Adrenal gland (tissue), 5 donors: ENCODE data around the gene CLSTN1.

Experiments
- POLR2A ChIP-seq, 2 donors: fragments of 450-650 bp; IDR thresholded peaks; one replicate each; pipeline ENCODE4 v1.6.1; 2017; ENCODE audit warnings: antibody characterized with exemption in 2 of 2, mild to moderate bottlenecking in 2 of 2, moderate library complexity in 1 of 2
- TF ChIP-seq, protein P1 (sequence below), 6 experiments: fragments of 450-650 bp in 4 of 6; fragments of 200-600 bp in 2 of 6; sonication (generic) in 1 of 6; IDR thresholded peaks; 1 replicate in 5 of 6; 2 replicates in 1 of 6; pipeline versions ENCODE4 v1.5.1 to v1.8.0; 2016 to 2021; ENCODE audit warnings: antibody characterized with exemption in 6 of 6, mild to moderate bottlenecking in 2 of 6, moderate library complexity in 1 of 6
- donor health status: DM: no; HTN: no; CAD: no.

DNA sequence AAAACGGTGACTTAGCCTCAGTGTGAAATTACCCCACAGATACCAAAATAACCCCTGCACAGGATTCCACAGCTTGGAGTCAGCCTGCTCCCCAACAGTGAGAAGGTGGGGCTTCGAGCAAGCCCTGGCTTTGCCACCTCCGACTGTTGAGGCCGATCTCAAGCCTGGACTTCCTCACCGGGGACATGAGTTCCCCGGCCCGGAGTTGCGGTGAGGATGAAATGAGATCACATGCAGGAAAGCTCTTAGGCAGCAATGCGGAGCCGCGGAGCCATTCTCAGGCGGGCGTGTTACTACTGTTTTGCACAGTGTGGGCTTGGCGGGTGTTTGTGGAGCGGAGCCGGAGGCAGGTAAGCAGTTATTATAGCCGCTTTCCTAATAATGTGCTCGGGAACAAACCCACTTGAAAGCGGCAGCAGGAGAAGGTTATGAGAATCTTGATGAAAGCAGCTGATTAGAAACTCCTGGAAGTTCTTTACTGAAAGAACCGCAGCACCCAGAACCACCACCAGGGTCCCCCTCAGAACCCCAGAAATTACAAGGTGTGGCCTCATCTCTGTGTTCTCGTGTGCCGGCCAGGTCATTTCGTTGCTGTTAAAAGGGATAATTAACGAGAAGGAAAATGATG lies 3.9 kb upstream of the CLSTN1 start:
- TF ChIP-seq, protein P1, sequence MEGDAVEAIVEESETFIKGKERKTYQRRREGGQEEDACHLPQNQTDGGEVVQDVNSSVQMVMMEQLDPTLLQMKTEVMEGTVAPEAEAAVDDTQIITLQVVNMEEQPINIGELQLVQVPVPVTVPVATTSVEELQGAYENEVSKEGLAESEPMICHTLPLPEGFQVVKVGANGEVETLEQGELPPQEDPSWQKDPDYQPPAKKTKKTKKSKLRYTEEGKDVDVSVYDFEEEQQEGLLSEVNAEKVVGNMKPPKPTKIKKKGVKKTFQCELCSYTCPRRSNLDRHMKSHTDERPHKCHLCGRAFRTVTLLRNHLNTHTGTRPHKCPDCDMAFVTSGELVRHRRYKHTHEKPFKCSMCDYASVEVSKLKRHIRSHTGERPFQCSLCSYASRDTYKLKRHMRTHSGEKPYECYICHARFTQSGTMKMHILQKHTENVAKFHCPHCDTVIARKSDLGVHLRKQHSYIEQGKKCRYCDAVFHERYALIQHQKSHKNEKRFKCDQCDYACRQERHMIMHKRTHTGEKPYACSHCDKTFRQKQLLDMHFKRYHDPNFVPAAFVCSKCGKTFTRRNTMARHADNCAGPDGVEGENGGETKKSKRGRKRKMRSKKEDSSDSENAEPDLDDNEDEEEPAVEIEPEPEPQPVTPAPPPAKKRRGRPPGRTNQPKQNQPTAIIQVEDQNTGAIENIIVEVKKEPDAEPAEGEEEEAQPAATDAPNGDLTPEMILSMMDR (IDR thresholded peaks at IDR 0.05): no peak
- no peak for TF ChIP-seq POLR2A (IDR thresholded peaks at IDR 0.05)
